ENCODE measurements around the gene ARHGAP19.

Gene ARHGAP19

GRCh38 chr10:97320480-97321031 lies 28.1 kb upstream of the ARHGAP19 start:
- FAIRE-seq (no peak), DNase-seq (ENCODE audit: insufficient read length) (no peak)
- TF ChIP-seq POLR2AphosphoS5 (IDR thresholded peaks at IDR 0.05; ENCODE audit: low read depth, low read length) (no peak), TAF1 (IDR thresholded peaks at IDR 0.05; ENCODE audit: borderline replicate concordance, low read depth, low read length) (no peak), POLR2A (IDR thresholded peaks at IDR 0.05; ENCODE audit: low read depth, low read length) (no peak)

- peak; percentile 61 for FAIRE-seq
- no peak for DNase-seq (ENCODE audit: insufficient read length)
- TF ChIP-seq POLR2AphosphoS5 (IDR thresholded peaks at IDR 0.05; ENCODE audit: low read depth, low read length) (no peak), TAF1 (IDR thresholded peaks at IDR 0.05; ENCODE audit: borderline replicate concordance, low read depth, low read length) (no peak), POLR2A (IDR thresholded peaks at IDR 0.05; ENCODE audit: low read depth, low read length) (no peak)
These were observed 27.4 kb upstream of the ARHGAP19 start for GRCh38 chr10:97319671-97320479.

- peak; percentile 58 for DNase-seq (ENCODE audit: insufficient read length)
- TF ChIP-seq TAF1 (IDR thresholded peaks at IDR 0.05; ENCODE audit: borderline replicate concordance, low read depth, low read length) (no peak), POLR2AphosphoS5 (IDR thresholded peaks at IDR 0.05; ENCODE audit: low read depth, low read length) (no peak), POLR2A (IDR thresholded peaks at IDR 0.05; ENCODE audit: low read depth, low read length) (no peak)
- FAIRE-seq, result peak; percentile 97
These were observed 26.6 kb upstream of the ARHGAP19 start, which contains the start of gene FRAT1 for GRCh38 chr10:97318772-97319651. TSS of gene FRAT1 (plus strand) at chr10:97319271. CDS start at chr10:97319454, 183 bp downstream.

- no peak for FAIRE-seq
- no peak for DNase-seq (ENCODE audit: insufficient read length)
- TF ChIP-seq TAF1 (IDR thresholded peaks at IDR 0.05; ENCODE audit: borderline replicate concordance, low read depth, low read length), result no peak
These were observed 22.2 kb upstream of the ARHGAP19 start for GRCh38 chr10:97314671-97315070.

GRCh38 chr10:97312897-97313296 lies 20.5 kb upstream of the ARHGAP19 start:
- no peak for FAIRE-seq
- TF ChIP-seq TAF1 (IDR thresholded peaks at IDR 0.05; ENCODE audit: borderline replicate concordance, low read depth, low read length), result no peak
- TF ChIP-seq POLR2AphosphoS5 (IDR thresholded peaks at IDR 0.05; ENCODE audit: low read depth, low read length), result no peak
- TF ChIP-seq POLR2A (IDR thresholded peaks at IDR 0.05; ENCODE audit: low read depth, low read length), result no peak
- DNase-seq (ENCODE audit: insufficient read length), result no peak

- FAIRE-seq (no peak), DNase-seq (ENCODE audit: insufficient read length) (no peak)
- TF ChIP-seq POLR2A (IDR thresholded peaks at IDR 0.05; ENCODE audit: low read depth, low read length) (no peak), TAF1 (IDR thresholded peaks at IDR 0.05; ENCODE audit: borderline replicate concordance, low read depth, low read length) (no peak), POLR2AphosphoS5 (IDR thresholded peaks at IDR 0.05; ENCODE audit: low read depth, low read length) (no peak)
These were observed 18.7 kb upstream of the ARHGAP19 start for GRCh38 chr10:97311111-97311626.

- no peak for FAIRE-seq
- no peak for TF ChIP-seq POLR2A (IDR thresholded peaks at IDR 0.05; ENCODE audit: low read depth, low read length)
- TF ChIP-seq TAF1 (IDR thresholded peaks at IDR 0.05; ENCODE audit: borderline replicate concordance, low read depth, low read length), result no peak
- TF ChIP-seq POLR2AphosphoS5 (IDR thresholded peaks at IDR 0.05; ENCODE audit: low read depth, low read length), result no peak
These were observed 15.7 kb upstream of the ARHGAP19 start for GRCh38 chr10:97307866-97308780.

GRCh38 chr10:97307441-97307840 lies 15.0 kb upstream of the ARHGAP19 start:
- FAIRE-seq (no peak), DNase-seq (ENCODE audit: insufficient read length) (no peak)
- TF ChIP-seq POLR2AphosphoS5 (IDR thresholded peaks at IDR 0.05; ENCODE audit: low read depth, low read length), result no peak
- no peak for TF ChIP-seq POLR2A (IDR thresholded peaks at IDR 0.05; ENCODE audit: low read depth, low read length)
- no peak for TF ChIP-seq TAF1 (IDR thresholded peaks at IDR 0.05; ENCODE audit: borderline replicate concordance, low read depth, low read length)

More at GRCh38 chr10:97307866-97308780, 15.7 kb upstream of the ARHGAP19 start:
- no peak for DNase-seq (ENCODE audit: insufficient read length)

GRCh38 chr10:97302088-97302791 lies 9.8 kb upstream of the ARHGAP19 start:
- no peak for FAIRE-seq

GRCh38 chr10:97300980-97301379 lies 8.5 kb upstream of the ARHGAP19 start:
- FAIRE-seq, result no peak
- no peak for TF ChIP-seq TAF1 (IDR thresholded peaks at IDR 0.05; ENCODE audit: borderline replicate concordance, low read depth, low read length)
- no peak for TF ChIP-seq POLR2A (IDR thresholded peaks at IDR 0.05; ENCODE audit: low read depth, low read length)
- TF ChIP-seq POLR2AphosphoS5 (IDR thresholded peaks at IDR 0.05; ENCODE audit: low read depth, low read length), result no peak

More at GRCh38 chr10:97302088-97302791, 9.8 kb upstream of the ARHGAP19 start:
- DNase-seq (ENCODE audit: insufficient read length), result no peak
- TF ChIP-seq TAF1 (IDR thresholded peaks at IDR 0.05; ENCODE audit: borderline replicate concordance, low read depth, low read length) (no peak), POLR2A (IDR thresholded peaks at IDR 0.05; ENCODE audit: low read depth, low read length) (no peak), POLR2AphosphoS5 (IDR thresholded peaks at IDR 0.05; ENCODE audit: low read depth, low read length) (no peak)

More at GRCh38 chr10:97300980-97301379, 8.5 kb upstream of the ARHGAP19 start:
- no peak for DNase-seq (ENCODE audit: insufficient read length)

Data from GM12892 (cell line).